Head of caudate nucleus (tissue), 42 donors: ENCODE measurements around the gene TAAR9.
A peak's percentile ranks its signal among the peaks of the same experiment; 100 is the strongest.
"Not testable (repeated sequence)": the region's sequence is repeated elsewhere in the genome, so short reads cannot be mapped to it uniquely, and the experiment has no call there.

ENCODE experiments used
- DNase-seq, 42 donors: peaks; one replicate each; pipeline versions ENCODE4 v3.0.0 to v3.0.0-alpha.2; 2020 to 2021; ENCODE audit warnings: mixed read lengths in 7 of 42
- intact Hi-C: fragments of 100-400 bp; cut with DNase I; formaldehyde crosslinking; loops from one replicate; pipeline ENCODE4 v1.15.0; 2022

TAAR9 gene

GRCh38 chr6:132512638-132513632, 25.1 kb upstream of the TAAR9 start, which contains the start of gene STX7:
Gene STX7, minus strand, starts transcription at chr6:132513116. Its CDS starts 9,586 bp downstream, at chr6:132503530.
- DNase-seq: peak; percentile 90 to 98 (median 95)
- intact Hi-C loops: no loop called here

- intact Hi-C loops: no loop called here
- no peak for DNase-seq
Measured at GRCh38 chr6:132513831-132514545, 24.1 kb upstream of the TAAR9 start.

GRCh38 chr6:132515386-132515785, 22.7 kb upstream of the TAAR9 start:
- intact Hi-C loops: no loop called here
- no peak for DNase-seq

GRCh38 chr6:132520953-132521352, 17.1 kb upstream of the TAAR9 start:
- intact Hi-C loops: loop anchor here (10.0 kb wide), 1 partner anchor 294 kb away; the partner anchor contains the start of gene RPS12
- no peak for DNase-seq

GRCh38 chr6:132524646-132525045, 13.4 kb upstream of the TAAR9 start:
- no peak for DNase-seq
- intact Hi-C loops: loop anchor here (10.0 kb wide), 1 partner anchor 290 kb away; the partner anchor contains the start of gene RPS12

DNA sequence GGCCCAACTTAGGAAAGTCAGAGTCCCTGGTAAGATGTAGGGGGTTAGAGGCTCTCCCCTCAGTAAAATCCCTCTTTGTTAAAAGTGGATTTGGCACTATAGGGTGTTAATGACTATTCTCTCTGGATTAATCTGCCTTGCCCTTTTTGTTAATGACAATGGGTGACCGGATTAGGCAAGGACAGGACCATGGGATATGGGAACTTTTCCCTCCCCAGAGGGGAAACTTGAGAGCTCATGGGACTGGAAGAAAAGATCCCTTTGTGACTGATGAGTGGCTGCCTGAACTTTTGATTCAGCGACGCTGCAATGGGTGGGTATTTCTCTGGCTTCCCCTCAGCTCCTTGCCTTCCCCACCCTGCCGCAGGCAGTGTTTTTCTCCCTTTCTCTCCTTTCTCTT, 12.2 kb upstream of the TAAR9 start:
- intact Hi-C loops: loop anchor here (10.0 kb wide), 1 partner anchor 289 kb away; the partner anchor contains the start of gene RPS12

DNA sequence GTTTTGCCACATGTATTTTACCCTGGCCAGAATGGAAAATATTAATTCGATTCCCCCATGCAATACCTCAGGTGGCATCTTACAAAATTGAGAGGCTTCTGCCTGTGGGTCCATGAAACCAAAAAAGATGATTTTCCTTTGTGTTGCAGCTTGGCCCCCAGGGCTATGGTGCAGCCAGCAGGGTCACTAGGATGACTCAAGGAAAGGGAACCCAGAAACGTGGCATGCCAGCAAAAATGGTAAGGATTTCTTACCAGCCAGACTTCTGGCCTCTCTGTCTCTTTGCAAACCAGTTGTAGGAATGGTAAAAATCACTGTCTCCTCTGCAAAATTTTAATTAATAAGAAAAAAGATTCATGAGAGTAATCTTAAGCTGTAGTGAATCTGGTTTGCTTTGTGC, 11.6 kb upstream of the TAAR9 start:
- intact Hi-C loops: loop anchor here (10.0 kb wide), 1 partner anchor 288 kb away; the partner anchor contains the start of gene RPS12
- DNase-seq: no peak

More for the DNA sequence above, 12.2 kb upstream of the TAAR9 start:
- DNase-seq: no peak

GRCh38 chr6:132527791-132528190, 10.3 kb upstream of the TAAR9 start:
- DNase-seq: no peak
- intact Hi-C loops: loop anchor here (10.0 kb wide), 1 partner anchor 287 kb away; the partner anchor contains the start of gene RPS12

DNA sequence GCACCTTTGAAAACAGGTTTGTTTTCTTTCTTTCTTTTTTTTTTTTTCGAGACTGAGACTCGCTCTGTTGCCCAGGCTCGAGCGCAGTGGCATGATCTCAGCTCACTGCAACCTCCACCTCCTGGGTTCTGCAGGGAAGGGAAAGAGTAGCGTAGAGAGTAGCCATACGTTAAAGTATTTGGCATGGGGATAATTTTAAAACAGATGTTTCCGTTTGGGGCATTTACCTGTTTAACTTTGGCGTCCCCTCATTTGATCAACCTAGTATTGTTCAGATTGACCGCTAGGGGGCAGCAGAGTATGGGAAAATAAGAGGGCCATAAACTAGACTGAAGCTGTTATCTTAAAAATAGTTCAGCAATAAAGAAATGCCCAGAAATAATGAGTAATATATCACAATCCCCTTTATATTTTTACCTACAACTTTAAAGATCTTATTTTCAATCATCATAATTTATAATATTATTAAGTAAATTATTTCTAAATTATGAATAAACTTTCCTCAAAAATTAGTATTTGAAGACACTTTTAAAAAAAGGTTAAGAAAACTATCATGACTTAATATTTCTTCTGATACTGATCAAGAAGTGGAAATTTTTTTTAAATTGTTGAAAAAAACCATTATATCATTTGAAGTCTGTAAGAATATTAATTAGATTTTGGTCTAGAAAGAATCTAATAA, 7.6 kb upstream of the TAAR9 start:
- peak in 37 of 42 donors; percentile 24 to 91 (median 72) for DNase-seq
- intact Hi-C loops: loop anchor here (5.0 kb wide), 1 partner anchor 187 kb away; no protein-coding TSS in a partner anchor

- DNase-seq: not testable (repeated sequence)
- intact Hi-C loops: loop anchor here (5.0 kb wide), 1 partner anchor 183 kb away; no protein-coding TSS in a partner anchor
Measured at GRCh38 chr6:132534546-132534945, 3.5 kb upstream of the TAAR9 start.

GRCh38 chr6:132537145-132537544, 932 bp upstream of the TAAR9 start:
- intact Hi-C loops: no loop called here
- DNase-seq: no peak

DNA sequence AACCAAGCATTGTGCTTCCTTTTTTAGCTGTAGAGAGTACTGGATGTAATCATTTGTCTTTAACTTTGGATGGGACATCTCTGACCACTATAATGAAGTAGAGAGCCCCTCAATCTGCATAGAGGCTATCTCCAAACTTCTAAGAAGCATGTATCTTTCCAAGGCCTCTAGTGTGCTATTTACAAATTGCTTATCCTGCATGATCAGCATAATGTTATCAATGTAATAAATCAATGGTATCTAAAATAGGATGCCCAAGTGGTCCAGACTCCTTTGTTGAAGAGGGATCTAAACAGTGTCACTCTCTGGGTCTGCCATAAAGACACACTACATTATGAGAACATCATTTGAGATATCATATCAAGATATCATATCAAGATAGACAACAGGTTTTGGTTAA, 6.7 kb downstream of the TAAR9 start:
- intact Hi-C loops: no loop called here
- no peak for DNase-seq

- intact Hi-C loops: no loop called here
- no peak for DNase-seq
Measured at GRCh38 chr6:132548746-132549463, 10.8 kb downstream of the TAAR9 start.

DNA sequence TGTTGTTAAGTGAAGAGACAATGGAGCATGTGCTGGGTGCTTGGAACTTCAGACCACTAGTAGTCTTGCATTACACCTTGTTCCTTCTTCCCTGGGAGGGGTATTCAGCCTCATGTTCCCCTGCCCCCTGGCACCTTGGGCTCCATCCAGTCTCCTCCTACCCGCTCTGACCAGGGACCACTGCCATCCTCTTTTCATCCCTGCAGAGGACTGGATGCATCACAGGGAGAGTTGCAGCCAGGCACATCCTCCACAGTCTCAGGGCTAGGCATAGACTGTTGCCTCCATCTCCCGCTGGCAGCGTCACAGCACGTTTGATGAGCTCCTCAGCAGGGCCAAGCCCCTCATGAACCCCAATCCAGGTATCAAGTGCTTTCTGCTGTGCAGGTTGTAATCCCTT, 13.1 kb downstream of the TAAR9 start:
- no peak for DNase-seq
- intact Hi-C loops: no loop called here

DNA sequence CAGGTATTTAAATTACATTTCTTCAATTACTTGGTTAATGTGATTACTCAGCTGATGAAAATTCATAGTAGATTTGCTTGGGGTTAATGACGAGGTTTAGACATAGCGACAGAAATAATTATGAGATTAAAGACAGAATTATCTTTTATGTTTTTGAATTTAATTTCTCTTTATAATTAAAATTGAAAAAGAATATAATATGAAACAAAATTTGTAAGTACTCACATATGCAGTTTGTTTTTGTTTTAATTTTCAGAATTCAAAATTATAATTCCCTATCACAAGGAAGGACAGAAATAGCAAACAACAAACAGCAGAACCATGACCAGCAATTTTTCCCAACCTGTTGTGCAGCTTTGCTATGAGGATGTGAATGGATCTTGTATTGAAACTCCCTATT, 14.3 kb downstream of the TAAR9 start, which contains the start of gene TAAR8:
Gene TAAR8, plus strand, starts transcription at position 301 of the 400 bp plus-strand sequence. Its CDS starts 21 bp downstream, at position 322.
- intact Hi-C loops: no loop called here
- no peak for DNase-seq

DNA sequence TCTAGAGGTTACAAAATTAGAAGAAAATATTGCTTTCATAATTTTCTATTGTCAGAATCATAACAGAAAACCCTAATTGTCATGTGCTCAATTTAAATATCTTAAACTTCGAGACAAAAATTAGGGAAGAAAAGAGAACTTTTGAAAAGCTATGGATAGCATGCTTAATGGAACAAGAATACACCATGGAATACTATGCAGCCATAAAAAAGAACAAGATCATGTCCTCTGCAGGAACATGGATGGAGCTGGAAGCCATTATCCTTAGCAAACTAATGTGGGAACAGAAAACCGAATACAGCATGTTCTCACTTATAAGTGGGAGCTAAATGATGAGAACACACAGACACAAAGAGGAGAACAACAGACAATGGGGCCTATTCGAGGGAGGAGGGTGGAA, 22.0 kb downstream of the TAAR9 start:
- intact Hi-C loops, DNase-seq: not testable (repeated sequence)

- no peak for DNase-seq
- intact Hi-C loops: no loop called here
Measured at GRCh38 chr6:132566404-132566803, 28.3 kb downstream of the TAAR9 start.

DNA sequence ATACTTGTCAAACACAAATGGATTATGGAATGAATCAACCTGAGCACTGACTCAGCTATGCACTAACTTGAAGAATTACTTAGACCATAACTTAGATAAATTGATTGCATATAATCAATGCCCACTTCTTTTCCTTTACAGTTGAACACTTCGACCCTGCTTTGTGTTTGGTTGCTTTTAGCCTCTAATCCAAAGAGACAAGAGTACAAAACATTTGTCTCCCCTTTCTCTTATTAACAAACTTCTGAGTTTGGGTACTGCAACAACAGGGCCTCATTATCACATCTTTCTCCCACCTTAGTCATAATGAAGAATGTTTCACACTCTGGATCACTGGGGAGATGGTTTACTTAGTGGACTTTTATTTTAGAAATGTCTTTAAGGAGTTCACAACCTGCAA, 29.5 kb downstream of the TAAR9 start:
- no peak for DNase-seq
- intact Hi-C loops: no loop called here
